C4-2B (cell line): ENCODE results near the gene PCSK5.

Experiments
- H3K27ac ChIP-seq: fragments of 450-650 bp; 2 replicates; pipeline ENCODE4 v1.5.1; 2017
- CTCF ChIP-seq: fragments of 450-650 bp; conservative IDR thresholded peaks from 2 replicates; pipeline ENCODE4 v1.5.1; 2017; ENCODE audit warnings: mild to moderate bottlenecking
- ZFX ChIP-seq: fragments of 450-650 bp; IDR thresholded peaks from 2 replicates; pipeline ENCODE4 v1.6.1; 2017

Gene PCSK5

GRCh38 chr9:76109953-76110352 lies 219.5 kb downstream of the PCSK5 start:
- no peak overlapping the region for H3K27ac ChIP-seq
- TF ChIP-seq CTCF: no peak
- TF ChIP-seq ZFX: no peak

- no peak overlapping the region for H3K27ac ChIP-seq
- TF ChIP-seq CTCF: no peak
- TF ChIP-seq ZFX: no peak
Measured at GRCh38 chr9:76112151-76112550, 221.7 kb downstream of the PCSK5 start.

- TF ChIP-seq ZFX (no peak), CTCF (no peak)
- H3K27ac ChIP-seq: no peak overlapping the region
Measured at GRCh38 chr9:76114144-76114543, 223.7 kb downstream of the PCSK5 start.

- no peak for TF ChIP-seq ZFX
- no peak overlapping the region for H3K27ac ChIP-seq
Measured at GRCh38 chr9:76115396-76115795, 224.9 kb downstream of the PCSK5 start.

- no peak overlapping the region for H3K27ac ChIP-seq
- TF ChIP-seq ZFX: no peak
- no peak for TF ChIP-seq CTCF
Measured at GRCh38 chr9:76115982-76116646, 225.6 kb downstream of the PCSK5 start.

- TF ChIP-seq ZFX (no peak), CTCF (no peak)
- no peak overlapping the region for H3K27ac ChIP-seq
Measured at GRCh38 chr9:76116913-76117312, 226.4 kb downstream of the PCSK5 start.

- H3K27ac ChIP-seq: no peak overlapping the region
- TF ChIP-seq CTCF: no peak
- no peak for TF ChIP-seq ZFX
Measured at GRCh38 chr9:76127637-76128036, 237.2 kb downstream of the PCSK5 start.

GRCh38 chr9:76135902-76136301 lies 245.4 kb downstream of the PCSK5 start:
- no peak overlapping the region for H3K27ac ChIP-seq
- no peak for TF ChIP-seq CTCF
- TF ChIP-seq ZFX: no peak
